GM06990 (cell line): ENCODE measurements around the gene PDE8B.

Experiments
- DNase-seq: peaks from one replicate; pipeline ENCODE4 v3.0.0-alpha.2; 2011; ENCODE audit not compliant: insufficient read length; ENCODE audit errors: extremely low read depth
- H3K27me3 ChIP-seq: replicated peaks from 2 replicates; pipeline ENCODE4 v1.6.0; 2011; ENCODE audit warnings: low read length; ENCODE audit not compliant: control insufficient read depth, insufficient read depth
- H3K36me3 ChIP-seq: 2 replicates; pipeline ENCODE4 v1.5.1; 2011; ENCODE audit warnings: low read length; ENCODE audit not compliant: control insufficient read depth, insufficient read depth
- H3K4me3 ChIP-seq: replicated peaks from 2 replicates; pipeline ENCODE4 v1.5.1; 2011; ENCODE audit warnings: low read depth, mild to moderate bottlenecking, control low read depth, low read length
- CTCF ChIP-seq: IDR thresholded peaks from 2 replicates; pipeline ENCODE4 v1.5.1; 2011; ENCODE audit warnings: low read length, control low read depth, mild to moderate bottlenecking, inconsistent platforms; ENCODE audit not compliant: insufficient read depth, poor library complexity, severe bottlenecking

The PDE8B gene

GRCh38 chr5:77192441-77193050, 17.9 kb upstream of the PDE8B start:
- peaks cover 3% of the 10 kb centered on the region; the same call in 1 of the 2 replicates for H3K27me3 ChIP-seq
- H3K36me3 ChIP-seq, result no peaks in the 10 kb centered on the region
- no peak overlapping the region for H3K4me3 ChIP-seq
- no peak for DNase-seq
- TF ChIP-seq CTCF, result no peak

GRCh38 chr5:77194762-77195161, 15.7 kb upstream of the PDE8B start:
- TF ChIP-seq CTCF, result no peak
- H3K27me3 ChIP-seq, result peaks cover 1% of the 10 kb centered on the region; the same call in 1 of the 2 replicates

GRCh38 chr5:77197840-77198554, 12.5 kb upstream of the PDE8B start:
- H3K36me3 ChIP-seq, result no peaks in the 10 kb centered on the region
- H3K27me3 ChIP-seq, result no peaks in the 10 kb centered on the region
- TF ChIP-seq CTCF, result no peak
- H3K4me3 ChIP-seq, result no peak overlapping the region
- DNase-seq, result no peak

More at GRCh38 chr5:77194762-77195161, 15.7 kb upstream of the PDE8B start:
- DNase-seq, result no peak
- Histone ChIP-seq H3K4me3 (no peak overlapping the region), H3K36me3 (no peaks in the 10 kb centered on the region)

GRCh38 chr5:77200663-77201062, 9.8 kb upstream of the PDE8B start:
- no peaks in the 10 kb centered on the region for H3K27me3 ChIP-seq
- TF ChIP-seq CTCF, result no peak
- no peak for DNase-seq
- no peak overlapping the region for H3K4me3 ChIP-seq
- H3K36me3 ChIP-seq, result no peaks in the 10 kb centered on the region

- Histone ChIP-seq H3K36me3 (no peaks in the 10 kb centered on the region), H3K27me3 (no peaks in the 10 kb centered on the region), H3K4me3 (no peak overlapping the region)
- no peak for TF ChIP-seq CTCF
- no peak for DNase-seq
Observed at GRCh38 chr5:77202145-77202544, 8.3 kb upstream of the PDE8B start.
